ENCODE measurements around the gene UNC50. TPM values are rescaled to one million over a fixed set of nuclear protein-coding genes. Genes with fewer than 3 reads are reported as not detected.
"Not testable (repeated sequence)": the region's sequence is repeated elsewhere in the genome, so short reads cannot be mapped to it uniquely, and the experiment has no call there.

The UNC50 gene
- total RNA-seq, 3 donors from 2014 or later = 30.2 to 39.1 (median 35.9) TPM

DNA sequence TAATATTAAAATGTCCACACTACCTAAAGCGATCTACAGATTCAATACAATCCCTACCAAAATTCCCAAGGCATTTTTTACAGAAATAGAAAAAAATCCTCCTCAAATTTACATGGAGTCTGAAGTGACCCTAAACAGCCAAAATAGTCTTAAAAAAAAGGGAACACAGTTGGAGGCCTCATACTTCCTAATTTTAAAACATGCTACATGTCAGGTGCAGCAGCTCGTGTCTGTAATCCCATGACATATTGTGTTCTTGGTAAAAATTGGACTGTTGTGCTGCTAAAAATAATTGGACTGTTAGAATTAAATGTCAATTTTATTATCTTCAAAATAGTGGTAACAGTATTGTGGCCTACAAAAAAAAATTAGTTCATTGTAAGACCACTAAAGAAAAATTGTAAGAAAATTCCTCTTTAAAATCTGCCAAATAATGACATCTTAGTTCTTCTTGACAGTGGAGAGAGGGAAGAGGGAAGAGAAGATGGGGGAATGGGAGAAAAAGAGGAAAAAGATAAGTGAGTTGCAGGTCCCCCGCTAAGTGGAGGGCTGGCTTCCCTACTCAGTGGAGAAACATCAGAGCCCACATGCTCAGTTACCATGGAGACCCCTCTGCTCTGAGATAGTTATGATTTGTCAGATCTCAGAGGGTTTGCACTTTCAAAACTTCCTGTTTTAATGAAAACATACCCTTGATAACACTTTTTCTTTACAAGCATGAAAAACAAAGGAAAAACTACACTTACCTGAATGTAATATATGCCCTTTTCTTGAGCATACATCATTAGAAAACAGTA lies 46.5 kb downstream of the UNC50 start:
- Mint-ChIP-seq H3K9me3 (no peaks in the 10 kb centered on the region), H3K36me3 (ENCODE audit: insufficient read depth) (peaks cover 30% of the 10 kb centered on the region), H3K4me1 (ENCODE audit: low read depth) (peaks cover 84% of the 10 kb centered on the region), H3K4me3 (peak overlapping the region; percentile 58), H3K27me3 (ENCODE audit: low read depth) (no peaks in the 10 kb centered on the region)
- ATAC-seq = peak; percentile 47 to 59
- no peak for DNase-seq

DNA sequence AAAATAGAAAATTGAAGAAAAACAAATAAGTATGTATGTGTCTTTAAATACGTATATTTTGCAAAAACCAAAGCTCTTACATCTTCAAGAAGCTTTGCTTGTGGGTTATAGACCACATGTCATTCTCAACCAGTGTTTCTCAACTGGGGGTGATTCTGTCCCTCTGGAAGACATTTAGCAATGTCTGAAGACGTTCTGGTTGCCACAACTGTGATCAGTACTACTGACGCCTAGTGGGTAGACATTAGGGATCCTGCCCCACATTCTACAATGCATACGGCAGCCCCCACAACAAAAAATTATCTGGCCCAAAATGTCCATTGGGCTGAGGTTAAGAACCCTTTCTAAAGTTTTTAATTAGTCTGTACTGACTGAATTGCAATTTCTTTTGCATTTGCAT lies 48.4 kb downstream of the UNC50 start:
- Mint-ChIP-seq H3K4me3 (peak overlapping the region; percentile 60), H3K9me3 (peaks cover 8% of the 10 kb centered on the region), H3K36me3 (ENCODE audit: insufficient read depth) (peaks cover 27% of the 10 kb centered on the region), H3K4me1 (ENCODE audit: low read depth) (peaks cover 85% of the 10 kb centered on the region), H3K27me3 (ENCODE audit: low read depth) (no peaks in the 10 kb centered on the region)
- ATAC-seq (peak; percentile 24 to 51), DNase-seq (no peak)

DNA sequence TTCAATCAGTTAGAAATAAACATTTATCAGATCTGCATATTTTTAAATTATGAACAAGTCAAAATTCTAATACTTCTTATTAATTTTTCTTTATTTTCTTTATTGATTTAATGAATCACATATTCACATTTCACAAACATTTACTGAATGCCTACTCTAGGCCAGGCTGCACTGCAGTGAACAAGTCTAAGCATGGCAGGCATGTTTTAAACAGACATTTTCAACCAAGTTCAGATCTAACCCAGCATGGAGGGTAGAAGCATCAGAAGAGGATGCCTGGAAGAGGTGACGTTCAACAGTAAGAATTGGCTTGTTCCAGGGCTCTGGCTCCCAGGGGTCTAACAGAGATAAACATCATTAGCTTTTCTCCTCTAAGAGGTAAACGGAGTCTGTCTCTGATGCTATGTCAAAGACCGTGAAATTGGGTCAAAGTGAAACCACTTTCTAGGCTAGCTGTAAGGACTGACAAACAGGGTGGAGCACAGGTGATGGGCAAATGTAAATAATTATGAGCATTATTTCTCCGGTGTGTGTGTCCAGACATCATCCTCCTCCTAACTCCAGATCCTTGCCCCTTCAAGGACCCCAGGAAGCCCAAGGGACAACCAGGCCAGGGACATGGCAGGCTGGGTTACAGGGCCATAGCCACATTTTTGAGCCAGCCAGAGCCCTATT lies 50.6 kb downstream of the UNC50 start:
- Mint-ChIP-seq H3K36me3 (ENCODE audit: insufficient read depth) (peaks cover 21% of the 10 kb centered on the region), H3K9me3 (peaks cover 8% of the 10 kb centered on the region), H3K4me3 (peak overlapping the region; percentile 79), H3K27me3 (ENCODE audit: low read depth) (no peaks in the 10 kb centered on the region), H3K4me1 (ENCODE audit: low read depth) (peaks cover 80% of the 10 kb centered on the region)
- DNase-seq (no peak), ATAC-seq (peak; percentile 36 to 42)

DNA sequence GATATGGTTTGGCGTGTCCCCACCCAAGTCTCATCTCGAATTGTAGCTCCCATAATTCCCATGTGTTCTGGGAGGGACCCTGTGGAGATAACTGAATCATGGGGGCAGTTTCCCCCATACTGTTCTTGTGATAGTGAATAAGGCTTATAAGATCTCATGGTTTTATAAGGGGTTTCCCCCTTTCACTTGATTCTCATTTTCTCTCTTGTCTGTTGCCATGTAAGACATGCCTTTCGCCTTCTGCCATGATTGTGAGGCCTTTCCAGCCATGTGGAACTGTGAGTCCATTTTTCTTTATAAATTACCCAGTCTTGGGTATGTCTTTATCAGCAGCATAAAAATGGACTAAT lies 51.1 kb downstream of the UNC50 start:
- H3K36me3 Mint-ChIP-seq (ENCODE audit: insufficient read depth) = peaks cover 18% of the 10 kb centered on the region
- ATAC-seq = peak; percentile 63 to 65
- peak overlapping the region; percentile 79 for H3K4me3 Mint-ChIP-seq
- not testable (repeated sequence) for H3K9me3 Mint-ChIP-seq; DNase-seq; H3K27me3 Mint-ChIP-seq (ENCODE audit: low read depth)
- peaks cover 78% of the 10 kb centered on the region for H3K4me1 Mint-ChIP-seq (ENCODE audit: low read depth)

DNA sequence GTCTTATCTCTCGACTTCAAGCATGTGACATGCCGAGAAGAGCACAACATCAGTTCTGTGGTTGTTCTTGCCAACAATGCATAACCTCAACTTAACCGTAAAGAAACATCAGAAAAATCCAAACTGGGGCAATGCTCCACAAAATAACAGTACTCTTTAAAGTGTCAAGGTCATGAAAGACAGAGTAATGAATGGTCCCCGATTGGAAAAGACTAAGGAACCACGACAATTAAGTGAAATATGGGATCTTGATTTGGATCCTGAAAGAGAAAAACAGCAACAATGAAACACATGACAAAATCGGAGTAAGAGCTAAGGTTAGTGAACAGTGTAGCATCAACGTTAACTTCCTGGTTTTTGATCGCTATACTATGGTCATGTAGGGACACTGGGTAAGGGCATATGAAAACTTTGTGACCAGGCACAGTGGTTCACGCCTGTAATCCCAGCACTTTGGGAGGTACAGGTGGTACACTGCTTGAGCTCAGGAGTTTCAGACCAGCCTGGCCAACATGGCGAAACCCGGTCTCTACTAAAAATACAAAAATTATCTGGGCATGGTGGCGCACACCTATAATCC lies 55.2 kb downstream of the UNC50 start:
- Mint-ChIP-seq H3K4me3 (peak overlapping the region; percentile 75), H3K4me1 (ENCODE audit: low read depth) (peaks cover 70% of the 10 kb centered on the region)
- DNase-seq = no peak

DNA sequence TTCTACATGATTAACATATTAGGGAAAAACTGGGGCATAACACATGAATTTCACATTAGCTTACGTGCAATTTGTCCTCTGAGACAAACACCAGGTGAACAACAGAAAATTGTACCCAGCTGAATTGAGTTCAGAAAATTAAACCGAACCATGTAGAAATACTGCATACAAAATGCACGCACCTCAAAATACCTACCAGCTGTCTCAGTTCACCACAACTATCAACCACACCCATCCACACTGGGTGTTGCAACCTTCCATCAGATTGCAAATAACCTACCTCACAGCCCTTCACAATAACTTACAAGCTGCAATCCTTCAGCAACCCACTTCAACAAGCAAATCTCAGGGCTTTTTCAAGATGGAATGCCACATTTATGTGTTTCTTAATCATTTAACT lies 55.9 kb downstream of the UNC50 start:
- H3K4me1 Mint-ChIP-seq (ENCODE audit: low read depth) = peaks cover 67% of the 10 kb centered on the region
- no peaks in the 10 kb centered on the region for H3K27me3 Mint-ChIP-seq (ENCODE audit: low read depth)
- H3K9me3 Mint-ChIP-seq = peaks cover 22% of the 10 kb centered on the region
- ATAC-seq = peak; percentile 38 to 44
- H3K36me3 Mint-ChIP-seq (ENCODE audit: insufficient read depth) = peaks cover 45% of the 10 kb centered on the region
- DNase-seq = no peak
- H3K4me3 Mint-ChIP-seq = peak overlapping the region; percentile 59

More for the DNA sequence above, 55.2 kb downstream of the UNC50 start:
- ATAC-seq = peak; percentile 44 to 53
- peaks cover 41% of the 10 kb centered on the region for H3K36me3 Mint-ChIP-seq (ENCODE audit: insufficient read depth)
- H3K9me3 Mint-ChIP-seq = peaks cover 22% of the 10 kb centered on the region
- no peaks in the 10 kb centered on the region for H3K27me3 Mint-ChIP-seq (ENCODE audit: low read depth)

DNA sequence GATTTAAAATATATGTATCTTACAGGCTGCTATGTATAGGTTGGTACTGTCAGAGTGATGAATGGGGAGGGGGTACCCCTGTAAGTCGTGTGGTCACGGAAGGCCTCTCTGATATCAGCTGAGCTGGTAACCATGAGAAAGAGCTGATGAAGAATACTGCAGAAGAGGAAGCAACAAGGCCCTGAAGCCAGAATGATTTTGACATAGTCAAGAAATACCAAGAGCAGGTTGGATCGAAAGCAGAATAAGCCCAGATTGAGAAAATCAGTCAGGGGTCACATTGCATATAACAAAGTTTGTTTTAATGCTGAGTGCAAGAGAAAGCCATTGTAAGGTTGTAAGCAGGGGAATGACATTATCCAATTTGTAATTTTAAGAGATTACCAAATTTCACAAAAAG lies 57.3 kb downstream of the UNC50 start:
- DNase-seq (no peak), ATAC-seq (no peak)
- Mint-ChIP-seq H3K36me3 (ENCODE audit: insufficient read depth) (peaks cover 42% of the 10 kb centered on the region), H3K9me3 (peaks cover 20% of the 10 kb centered on the region), H3K4me1 (ENCODE audit: low read depth) (peaks cover 64% of the 10 kb centered on the region), H3K27me3 (ENCODE audit: low read depth) (no peaks in the 10 kb centered on the region), H3K4me3 (no peak overlapping the region)

Other genes with a start within 250 kb of the UNC50 start
- gene INPP4A, start 163.7 kb upstream of the UNC50 start, total RNA-seq = 10 to 100 TPM; 17.3 to 24.0 (median 17.3) TPM
- gene COA5, start 77 bp upstream of the UNC50 start, total RNA-seq = 10 to 100 TPM; 14.5 to 17.6 (median 15.9) TPM
- 10 to 100 TPM; 24.8 to 33.1 (median 32.4) TPM for gene MGAT4A, start 122.5 kb downstream of the UNC50 start, total RNA-seq